Right atrium auricular region (tissue), 2 donors: ENCODE data around the gene PHTF1. TPM values are rescaled to one million over a fixed set of nuclear protein-coding genes. Genes with fewer than 3 reads are reported as not detected.

Experiments
- DNase-seq: peaks from one replicate; pipeline ENCODE4 v3.0.0-alpha.2; 2019; ENCODE audit warnings: low spot score
- H3K27ac ChIP-seq, 2 donors: fragments of 200-600 bp; sonication (generic); 1 replicate in 1 of 2; 2 replicates in 1 of 2; pipeline ENCODE4 v1.5.1; 2016 to 2019
- H3K27me3 ChIP-seq, 2 donors: fragments of 200-600 bp; sonication (generic); one replicate each; pipeline versions ENCODE4 v1.5.1 to v1.6.0; 2017 to 2019
- H3K36me3 ChIP-seq: fragments of 200-600 bp; sonication (generic); one replicate; pipeline ENCODE4 v1.5.1; 2016
- H3K4me1 ChIP-seq, 2 donors: fragments of 200-600 bp; sonication (generic); one replicate each; pipeline versions ENCODE4 v1.5.1 to v1.6.0; 2017 to 2019
- H3K4me3 ChIP-seq, 2 donors: fragments of 200-600 bp; sonication (generic); 1 replicate in 1 of 2; 2 replicates in 1 of 2; pipeline ENCODE4 v1.5.1; 2017 to 2019; ENCODE audit warnings: mild to moderate bottlenecking in 1 of 2, moderate library complexity in 1 of 2
- H3K9me3 ChIP-seq, 2 donors: fragments of 200-600 bp; sonication (generic); one replicate each; pipeline ENCODE4 v1.5.1; 2019
- total RNA-seq, 2 donors: library from RNA; depleted of rRNA; stranded (reverse); fragments of >200 nt; gene quantifications; one replicate each; pipeline ENCODE4 v1.1.0, GENCODE V29; 2016
- TF ChIP-seq, protein P1 (sequence below), 2 donors: fragments of 200-600 bp; sonication (generic); IDR thresholded peaks; one replicate each; pipeline ENCODE4 v1.5.1; 2019; ENCODE audit warnings: antibody characterized with exemption in 2 of 2

The PHTF1 gene
- total RNA-seq, 2 donors from 2014 or later: 8.6 to 12.4 TPM

DNA sequence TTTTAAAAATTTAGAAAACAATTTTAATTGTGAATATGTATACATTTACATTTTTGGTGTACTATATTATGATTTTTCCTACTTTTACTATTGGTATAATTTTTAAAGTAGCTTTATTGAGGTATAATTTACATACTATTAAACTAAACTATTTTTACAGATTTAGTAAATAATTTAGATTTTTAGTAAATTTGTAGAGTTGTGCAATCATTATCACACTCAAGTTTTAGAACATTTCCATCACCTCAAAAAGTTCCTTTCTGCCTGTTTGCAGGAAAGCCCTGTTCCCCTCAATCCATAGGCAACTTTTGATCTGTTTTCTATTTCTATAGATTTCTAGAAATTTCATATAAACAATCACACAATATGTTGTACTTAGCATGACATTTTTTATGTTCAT, 8.2 kb downstream of the PHTF1 start:
- no peaks in the 10 kb centered on the region for H3K9me3 ChIP-seq

DNA sequence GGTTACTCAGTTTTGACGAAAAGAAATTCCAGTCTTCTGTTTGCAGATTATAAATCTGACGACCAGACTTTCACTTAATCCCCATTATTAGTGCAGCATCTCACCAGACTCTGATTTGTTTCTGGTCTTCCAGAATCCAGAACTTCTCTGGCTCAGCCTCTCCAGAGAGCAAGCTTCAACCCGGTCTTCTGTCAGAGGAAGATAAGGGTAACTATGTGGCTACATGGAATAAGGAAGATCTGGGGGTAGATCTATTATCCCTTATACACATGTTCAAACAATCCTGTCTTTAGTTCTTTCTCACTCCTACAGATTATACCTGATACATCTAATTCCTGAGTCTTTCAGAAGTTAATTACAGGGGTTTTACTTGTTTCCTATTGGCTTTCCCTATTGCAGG, 9.9 kb downstream of the PHTF1 start:
- TF ChIP-seq, protein P1, sequence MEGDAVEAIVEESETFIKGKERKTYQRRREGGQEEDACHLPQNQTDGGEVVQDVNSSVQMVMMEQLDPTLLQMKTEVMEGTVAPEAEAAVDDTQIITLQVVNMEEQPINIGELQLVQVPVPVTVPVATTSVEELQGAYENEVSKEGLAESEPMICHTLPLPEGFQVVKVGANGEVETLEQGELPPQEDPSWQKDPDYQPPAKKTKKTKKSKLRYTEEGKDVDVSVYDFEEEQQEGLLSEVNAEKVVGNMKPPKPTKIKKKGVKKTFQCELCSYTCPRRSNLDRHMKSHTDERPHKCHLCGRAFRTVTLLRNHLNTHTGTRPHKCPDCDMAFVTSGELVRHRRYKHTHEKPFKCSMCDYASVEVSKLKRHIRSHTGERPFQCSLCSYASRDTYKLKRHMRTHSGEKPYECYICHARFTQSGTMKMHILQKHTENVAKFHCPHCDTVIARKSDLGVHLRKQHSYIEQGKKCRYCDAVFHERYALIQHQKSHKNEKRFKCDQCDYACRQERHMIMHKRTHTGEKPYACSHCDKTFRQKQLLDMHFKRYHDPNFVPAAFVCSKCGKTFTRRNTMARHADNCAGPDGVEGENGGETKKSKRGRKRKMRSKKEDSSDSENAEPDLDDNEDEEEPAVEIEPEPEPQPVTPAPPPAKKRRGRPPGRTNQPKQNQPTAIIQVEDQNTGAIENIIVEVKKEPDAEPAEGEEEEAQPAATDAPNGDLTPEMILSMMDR (IDR thresholded peaks at IDR 0.05): no peak
- Histone ChIP-seq H3K36me3 (no peaks in the 10 kb centered on the region), H3K4me3 (no peak overlapping the region), H3K27me3 (no peaks in the 10 kb centered on the region), H3K27ac (no peak overlapping the region), H3K4me1 (no peaks in the 10 kb centered on the region), H3K9me3 (no peaks in the 10 kb centered on the region)
- no peak for DNase-seq

More for the DNA sequence above, 8.2 kb downstream of the PHTF1 start:
- Histone ChIP-seq H3K4me3 (no peak overlapping the region), H3K27ac (no peak overlapping the region), H3K27me3 (no peaks in the 10 kb centered on the region), H3K36me3 (no peaks in the 10 kb centered on the region), H3K4me1 (no peaks in the 10 kb centered on the region)
- no peak for DNase-seq
- TF ChIP-seq, protein P1 (IDR thresholded peaks at IDR 0.05): no peak

DNA sequence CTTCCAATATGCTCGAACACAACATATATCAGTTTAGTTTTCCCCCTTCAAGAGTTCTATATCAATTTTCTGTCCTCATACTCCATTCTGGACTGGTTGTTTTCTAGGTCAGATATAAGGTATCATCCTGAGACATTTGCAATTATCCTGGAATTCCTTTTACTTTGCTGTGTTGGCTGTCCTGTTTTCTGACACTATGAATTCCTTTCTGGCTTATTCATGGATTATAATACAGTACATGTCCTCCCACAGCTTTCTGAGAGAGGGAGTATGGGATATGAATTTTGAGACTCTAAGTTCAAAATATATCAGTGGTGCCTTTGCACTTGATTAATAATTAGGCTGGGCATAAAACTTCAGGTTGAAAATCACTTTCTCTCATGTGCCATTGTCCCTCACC, 11.9 kb downstream of the PHTF1 start:
- DNase-seq: no peak
- no peak overlapping the region for H3K27ac ChIP-seq
- no peaks in the 10 kb centered on the region for H3K27me3 ChIP-seq
- no peaks in the 10 kb centered on the region for H3K36me3 ChIP-seq
- TF ChIP-seq, protein P1 (IDR thresholded peaks at IDR 0.05): no peak
- no peaks in the 10 kb centered on the region for H3K9me3 ChIP-seq
- no peak overlapping the region for H3K4me3 ChIP-seq
- no peaks in the 10 kb centered on the region for H3K4me1 ChIP-seq

DNA sequence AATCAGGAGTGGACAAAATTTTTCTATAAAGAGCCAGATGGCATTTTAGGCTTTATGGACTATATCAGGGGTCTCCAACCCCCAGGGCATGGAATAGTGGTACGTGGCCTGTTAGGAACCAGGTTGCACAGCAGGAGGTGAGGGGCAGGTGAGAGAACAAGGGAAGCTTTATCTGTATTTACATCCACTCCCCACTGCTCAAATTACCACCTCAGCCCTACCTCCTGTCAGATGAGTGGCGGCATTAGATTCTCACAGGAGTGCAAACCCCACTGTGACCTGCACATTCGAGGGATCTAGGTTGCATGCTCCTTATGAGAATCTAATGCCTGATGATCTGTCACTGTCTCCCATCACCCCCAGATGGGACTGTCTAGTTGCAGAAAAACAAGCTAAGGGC, 13.9 kb downstream of the PHTF1 start:
- H3K9me3 ChIP-seq: no peaks in the 10 kb centered on the region
- no peaks in the 10 kb centered on the region for H3K36me3 ChIP-seq
- no peak overlapping the region for H3K4me3 ChIP-seq
- no peaks in the 10 kb centered on the region for H3K4me1 ChIP-seq
- TF ChIP-seq, protein P1 (IDR thresholded peaks at IDR 0.05): no peak
- DNase-seq: no peak
- H3K27ac ChIP-seq: no peak overlapping the region
- no peaks in the 10 kb centered on the region for H3K27me3 ChIP-seq

DNA sequence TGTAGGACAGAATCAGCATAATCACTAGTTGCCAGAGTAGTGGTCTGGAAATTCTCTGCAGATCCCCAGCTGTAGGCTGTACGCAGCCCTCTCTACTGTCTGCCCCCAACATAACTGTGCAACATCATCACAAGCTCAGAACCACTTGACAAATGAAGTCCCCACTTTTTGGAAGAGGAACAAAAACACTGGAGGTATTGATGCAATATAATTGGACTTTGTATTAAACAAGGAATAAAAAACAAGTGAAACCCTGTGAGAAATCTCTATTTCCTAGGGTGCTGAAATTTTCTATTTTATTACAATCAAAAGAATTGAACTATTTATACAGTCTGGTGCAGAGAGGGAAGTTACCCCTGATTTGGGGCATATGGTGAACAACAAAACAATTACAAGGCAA, 15.2 kb downstream of the PHTF1 start:
- no peak for DNase-seq
- H3K27me3 ChIP-seq: no peaks in the 10 kb centered on the region
- no peak overlapping the region for H3K4me3 ChIP-seq
- TF ChIP-seq, protein P1 (IDR thresholded peaks at IDR 0.05): no peak
- no peak overlapping the region for H3K27ac ChIP-seq
- no peaks in the 10 kb centered on the region for H3K36me3 ChIP-seq
- no peaks in the 10 kb centered on the region for H3K4me1 ChIP-seq
- no peaks in the 10 kb centered on the region for H3K9me3 ChIP-seq

DNA sequence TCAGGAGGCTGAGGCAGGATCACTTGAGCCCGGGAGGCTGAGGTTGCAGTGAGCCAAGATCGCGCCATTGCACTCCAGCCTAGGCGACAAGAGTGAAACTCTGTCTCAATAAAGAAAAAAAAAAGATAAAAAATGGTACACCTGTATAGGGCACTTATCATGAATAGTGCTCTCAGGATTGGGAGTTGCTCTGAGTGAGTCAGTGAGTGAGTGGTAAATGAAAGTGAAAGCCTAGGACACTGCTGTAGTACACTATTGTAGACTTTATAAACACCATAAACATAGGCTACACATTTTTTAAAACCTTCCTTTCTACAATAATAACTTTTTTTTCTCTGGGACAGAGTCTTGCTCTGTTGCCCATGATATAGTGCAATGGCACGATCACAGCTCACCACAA, 16.8 kb downstream of the PHTF1 start:
- Histone ChIP-seq H3K36me3 (no peaks in the 10 kb centered on the region), H3K27me3 (no peaks in the 10 kb centered on the region), H3K4me1 (no peaks in the 10 kb centered on the region), H3K27ac (no peak overlapping the region), H3K4me3 (no peak overlapping the region), H3K9me3 (no peaks in the 10 kb centered on the region)
- no peak for DNase-seq
- TF ChIP-seq, protein P1 (IDR thresholded peaks at IDR 0.05): no peak
